ENCODE data around the gene ALDOC.

- TF ChIP-seq, protein P1, sequence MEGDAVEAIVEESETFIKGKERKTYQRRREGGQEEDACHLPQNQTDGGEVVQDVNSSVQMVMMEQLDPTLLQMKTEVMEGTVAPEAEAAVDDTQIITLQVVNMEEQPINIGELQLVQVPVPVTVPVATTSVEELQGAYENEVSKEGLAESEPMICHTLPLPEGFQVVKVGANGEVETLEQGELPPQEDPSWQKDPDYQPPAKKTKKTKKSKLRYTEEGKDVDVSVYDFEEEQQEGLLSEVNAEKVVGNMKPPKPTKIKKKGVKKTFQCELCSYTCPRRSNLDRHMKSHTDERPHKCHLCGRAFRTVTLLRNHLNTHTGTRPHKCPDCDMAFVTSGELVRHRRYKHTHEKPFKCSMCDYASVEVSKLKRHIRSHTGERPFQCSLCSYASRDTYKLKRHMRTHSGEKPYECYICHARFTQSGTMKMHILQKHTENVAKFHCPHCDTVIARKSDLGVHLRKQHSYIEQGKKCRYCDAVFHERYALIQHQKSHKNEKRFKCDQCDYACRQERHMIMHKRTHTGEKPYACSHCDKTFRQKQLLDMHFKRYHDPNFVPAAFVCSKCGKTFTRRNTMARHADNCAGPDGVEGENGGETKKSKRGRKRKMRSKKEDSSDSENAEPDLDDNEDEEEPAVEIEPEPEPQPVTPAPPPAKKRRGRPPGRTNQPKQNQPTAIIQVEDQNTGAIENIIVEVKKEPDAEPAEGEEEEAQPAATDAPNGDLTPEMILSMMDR (IDR thresholded peaks at IDR 0.05): no peak
- TF ChIP-seq POLR2AphosphoS5 (IDR thresholded peaks at IDR 0.05): no peak
Measured at GRCh38 chr17:28555022-28555421, 21.7 kb downstream of the ALDOC start.

All from sigmoid colon (tissue), 4 donors.